Astrocyte of the cerebellum (primary cell): ENCODE data around the gene CDC45.

Experiments used
- DNase-seq: peaks from one replicate; pipeline ENCODE4 v3.0.0-alpha.2; 2011; ENCODE audit warnings: low read depth
- H3K4me3 ChIP-seq: 2 replicates; pipeline ENCODE4 v1.5.1; 2011; ENCODE audit warnings: mild to moderate bottlenecking, low read depth, low read length, moderate library complexity
- in situ Hi-C: cut with HindIII; loops from 2 replicates; pipeline ENCODE4 v1.10.0; 2017; ENCODE audit warnings: low sequenced_read_pairs
- TF ChIP-seq, protein P1 (sequence below): IDR thresholded peaks from 2 replicates; pipeline ENCODE4 v1.5.1; 2012; ENCODE audit warnings: low read length, low read depth, moderate library complexity, mild to moderate bottlenecking; ENCODE audit errors: missing control alignments

The CDC45 gene

GRCh38 chr22:19514831-19515565 lies 35.3 kb downstream of the CDC45 start:
- H3K4me3 ChIP-seq: no peak overlapping the region
- TF ChIP-seq, protein P1, sequence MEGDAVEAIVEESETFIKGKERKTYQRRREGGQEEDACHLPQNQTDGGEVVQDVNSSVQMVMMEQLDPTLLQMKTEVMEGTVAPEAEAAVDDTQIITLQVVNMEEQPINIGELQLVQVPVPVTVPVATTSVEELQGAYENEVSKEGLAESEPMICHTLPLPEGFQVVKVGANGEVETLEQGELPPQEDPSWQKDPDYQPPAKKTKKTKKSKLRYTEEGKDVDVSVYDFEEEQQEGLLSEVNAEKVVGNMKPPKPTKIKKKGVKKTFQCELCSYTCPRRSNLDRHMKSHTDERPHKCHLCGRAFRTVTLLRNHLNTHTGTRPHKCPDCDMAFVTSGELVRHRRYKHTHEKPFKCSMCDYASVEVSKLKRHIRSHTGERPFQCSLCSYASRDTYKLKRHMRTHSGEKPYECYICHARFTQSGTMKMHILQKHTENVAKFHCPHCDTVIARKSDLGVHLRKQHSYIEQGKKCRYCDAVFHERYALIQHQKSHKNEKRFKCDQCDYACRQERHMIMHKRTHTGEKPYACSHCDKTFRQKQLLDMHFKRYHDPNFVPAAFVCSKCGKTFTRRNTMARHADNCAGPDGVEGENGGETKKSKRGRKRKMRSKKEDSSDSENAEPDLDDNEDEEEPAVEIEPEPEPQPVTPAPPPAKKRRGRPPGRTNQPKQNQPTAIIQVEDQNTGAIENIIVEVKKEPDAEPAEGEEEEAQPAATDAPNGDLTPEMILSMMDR: no peak
- no peak for DNase-seq
- in situ Hi-C loops: no loop called here

- TF ChIP-seq, protein P1: no peak
- no peak for DNase-seq
- in situ Hi-C loops: no loop called here
- no peak overlapping the region for H3K4me3 ChIP-seq
Measured at GRCh38 chr22:19515654-19516377, 36.1 kb downstream of the CDC45 start.

DNA sequence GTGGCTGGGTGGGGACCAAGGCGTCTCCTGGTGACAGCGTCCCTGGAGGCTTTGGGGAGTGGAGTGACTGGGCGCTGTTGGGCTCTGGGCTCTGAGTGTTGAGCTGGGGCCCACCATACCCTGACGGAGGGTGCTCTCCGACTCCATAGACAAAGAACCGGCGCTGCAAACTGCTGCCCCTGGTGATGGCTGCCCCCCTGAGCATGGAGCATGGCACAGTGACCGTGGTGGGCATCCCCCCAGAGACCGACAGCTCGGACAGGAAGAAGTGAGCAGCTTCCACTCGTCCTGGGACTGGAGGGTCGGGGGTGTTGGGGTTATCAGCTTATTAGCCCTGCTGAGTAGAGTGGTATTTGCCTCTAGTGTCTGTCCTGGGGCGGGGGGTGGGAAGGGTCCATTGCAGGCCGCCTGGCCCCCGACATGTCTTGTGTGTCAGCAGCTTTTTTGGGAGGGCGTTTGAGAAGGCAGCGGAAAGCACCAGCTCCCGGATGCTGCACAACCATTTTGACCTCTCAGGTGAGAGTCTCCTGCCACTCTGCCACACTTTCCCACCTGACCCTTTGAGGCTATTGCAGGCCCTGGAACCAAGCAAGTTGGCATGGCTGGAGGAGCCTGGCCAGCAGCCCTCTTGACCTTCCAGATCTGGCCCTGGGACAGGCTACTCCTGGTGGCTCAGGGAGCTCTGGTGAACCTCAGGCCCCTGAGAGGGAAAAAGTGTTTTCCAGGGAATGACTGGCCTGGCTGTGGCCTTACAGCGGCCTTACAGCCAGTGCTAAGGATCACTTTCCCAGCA lies 36.9 kb downstream of the CDC45 start:
- TF ChIP-seq, protein P1: no peak
- no peak overlapping the region for H3K4me3 ChIP-seq
- in situ Hi-C loops: no loop called here
- DNase-seq: no peak

GRCh38 chr22:19517171-19517500 lies 37.4 kb downstream of the CDC45 start:
- H3K4me3 ChIP-seq: no peak overlapping the region
- in situ Hi-C loops: no loop called here
- TF ChIP-seq, protein P1: no peak
- DNase-seq: no peak

DNA sequence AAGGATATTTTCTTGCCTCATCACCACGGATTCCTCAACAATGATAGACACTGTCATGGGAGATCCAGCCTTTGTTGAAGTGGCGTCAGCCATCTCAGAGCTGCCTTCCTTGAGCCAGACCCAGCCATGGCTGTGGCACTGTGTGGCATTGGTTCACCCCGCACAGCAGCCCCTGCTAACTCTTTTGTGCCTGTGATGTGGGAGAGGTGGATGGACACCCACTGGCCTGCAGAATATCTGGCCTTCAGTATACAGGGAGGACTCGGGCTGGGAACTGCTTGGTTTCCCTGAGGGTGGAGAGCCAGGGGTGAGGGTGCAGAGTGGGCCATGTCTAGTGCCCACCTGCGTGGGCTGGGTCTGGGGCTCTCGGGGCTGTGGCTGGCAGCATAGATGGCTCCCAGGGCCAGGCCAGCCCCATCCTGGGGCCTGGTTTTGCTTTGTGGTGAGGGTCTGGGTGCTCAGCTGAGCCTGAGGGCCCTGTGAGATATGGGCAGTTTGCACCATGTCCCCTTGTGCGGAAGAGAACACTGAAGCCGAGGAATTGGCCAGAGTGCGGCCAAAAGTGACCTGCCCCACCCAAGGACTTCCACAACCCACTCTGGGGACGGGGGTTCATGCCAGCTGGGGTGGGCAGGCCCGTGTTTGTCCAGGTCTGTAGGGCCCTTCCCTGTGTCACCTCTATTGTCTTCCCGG lies 38.3 kb downstream of the CDC45 start:
- in situ Hi-C loops: no loop called here
- H3K4me3 ChIP-seq: no peak overlapping the region
- TF ChIP-seq, protein P1: no peak
- no peak for DNase-seq

GRCh38 chr22:19518635-19519034 lies 38.9 kb downstream of the CDC45 start:
- DNase-seq: no peak
- H3K4me3 ChIP-seq: no peak overlapping the region
- TF ChIP-seq, protein P1: no peak
- in situ Hi-C loops: no loop called here
